ENCODE measurements around the gene LCN15.

- TF ChIP-seq CTCF (conservative IDR thresholded peaks at IDR 0.05; ENCODE audit: low read depth, low read length), result no peak
- no peak for TF ChIP-seq POLR2A (IDR thresholded peaks at IDR 0.05; ENCODE audit: low read depth, low read length)
- TF ChIP-seq ELK1 (IDR thresholded peaks at IDR 0.05; ENCODE audit: borderline replicate concordance, low read depth, low read length), result no peak
- TF ChIP-seq RAD21 (IDR thresholded peaks at IDR 0.05; ENCODE audit: low read length), result no peak
- TF ChIP-seq MXI1 (IDR thresholded peaks at IDR 0.05; ENCODE audit: borderline replicate concordance, low read depth, low read length), result no peak
- no peak for TF ChIP-seq MAZ (IDR thresholded peaks at IDR 0.05; ENCODE audit: borderline replicate concordance, low read depth, low read length)
- no peak for TF ChIP-seq RCOR1 (IDR thresholded peaks at IDR 0.05; ENCODE audit: insufficient replicate concordance, low read length)
- no peak for TF ChIP-seq SMC3 (IDR thresholded peaks at IDR 0.05; ENCODE audit: low read depth, low read length)
- no peak for TF ChIP-seq USF2 (IDR thresholded peaks at IDR 0.05; ENCODE audit: low read depth, low read length)
- no peak for TF ChIP-seq CEBPB (IDR thresholded peaks at IDR 0.05; ENCODE audit: low read depth, low read length)
These were observed 25.4 kb downstream of the LCN15 start for GRCh38 chr9:136738960-136739359.

Measured in IMR-90 (cell line).